Measurements from ENCODE around the gene RSRC1.

GRCh38 chr3:158492685-158493084 lies 382.8 kb downstream of the RSRC1 start:
- TF ChIP-seq POLR2A (IDR thresholded peaks at IDR 0.05) (no peak), CTCF (IDR thresholded peaks at IDR 0.05) (no peak)
